CD4-positive, alpha-beta T cell treated with Interferon gamma for 1 hour (primary cell): ENCODE data around the gene HPGD.
"Not testable (repeated sequence)": the region's sequence is repeated elsewhere in the genome, so short reads cannot be mapped to it uniquely, and the experiment has no call there.

Source experiments
- DNase-seq: peaks from one replicate; pipeline ENCODE4 v3.0.0-alpha.2; 2020

The HPGD gene

GRCh38 chr4:174524242-174524641, 2.0 kb upstream of the HPGD start:
- no peak for DNase-seq

GRCh38 chr4:174523025-174523693, 871 bp upstream of the HPGD start:
- no peak for DNase-seq

GRCh38 chr4:174521800-174522182, 497 bp downstream of the HPGD start:
- DNase-seq = no peak

- DNase-seq = no peak
Measured at GRCh38 chr4:174520660-174521059, 1.6 kb downstream of the HPGD start.

- DNase-seq = no peak
Measured at GRCh38 chr4:174517502-174518445, 4.5 kb downstream of the HPGD start.

GRCh38 chr4:174516794-174517193, 5.5 kb downstream of the HPGD start:
- no peak for DNase-seq

GRCh38 chr4:174516345-174516744, 5.9 kb downstream of the HPGD start:
- DNase-seq = no peak

- DNase-seq = no peak
Measured at GRCh38 chr4:174512745-174513144, 9.5 kb downstream of the HPGD start.

GRCh38 chr4:174505892-174506291, 16.4 kb downstream of the HPGD start:
- no peak for DNase-seq

GRCh38 chr4:174505007-174505406, 17.3 kb downstream of the HPGD start:
- DNase-seq = no peak

- no peak for DNase-seq
Measured at GRCh38 chr4:174503079-174503715, 19.1 kb downstream of the HPGD start.

GRCh38 chr4:174496631-174497432, 25.5 kb downstream of the HPGD start:
- no peak for DNase-seq

GRCh38 chr4:174495626-174496025, 26.7 kb downstream of the HPGD start:
- no peak for DNase-seq

GRCh38 chr4:174494726-174495125, 27.6 kb downstream of the HPGD start:
- no peak for DNase-seq

- DNase-seq = no peak
Measured at GRCh38 chr4:174494146-174494545, 28.1 kb downstream of the HPGD start.

- DNase-seq = no peak
Measured at GRCh38 chr4:174490451-174490961, 31.8 kb downstream of the HPGD start.

- DNase-seq = not testable (repeated sequence)
Measured at GRCh38 chr4:174488368-174488767, 33.9 kb downstream of the HPGD start.

GRCh38 chr4:174485025-174485424, 37.3 kb downstream of the HPGD start:
- no peak for DNase-seq

- no peak for DNase-seq
Measured at GRCh38 chr4:174483792-174484191, 38.5 kb downstream of the HPGD start.

GRCh38 chr4:174479140-174479539, 43.1 kb downstream of the HPGD start:
- DNase-seq = no peak

- DNase-seq = no peak
Measured at GRCh38 chr4:174475528-174475927, 46.8 kb downstream of the HPGD start.

GRCh38 chr4:174474457-174475075, 47.7 kb downstream of the HPGD start:
- DNase-seq = no peak
